Stimulated activated CD4-positive, alpha-beta T cell treated with anti-CD3 and anti-CD28 coated beads, Interleukin-2, amount 100 ng/mL, for 4 hours (primary cell): ENCODE measurements around the gene BANF1.

ENCODE experiments used
- DNase-seq: peaks from one replicate; pipeline ENCODE4 v3.0.0-alpha.2; 2020; ENCODE audit warnings: low read depth

Gene BANF1

GRCh38 chr11:66039765-66040164 is 37.5 kb downstream of the BANF1 start:
- no peak for DNase-seq

GRCh38 chr11:66042227-66042995 is 40.1 kb downstream of the BANF1 start:
- no peak for DNase-seq

- no peak for DNase-seq
Observed at GRCh38 chr11:66042996-66043906, 40.9 kb downstream of the BANF1 start.

DNA sequence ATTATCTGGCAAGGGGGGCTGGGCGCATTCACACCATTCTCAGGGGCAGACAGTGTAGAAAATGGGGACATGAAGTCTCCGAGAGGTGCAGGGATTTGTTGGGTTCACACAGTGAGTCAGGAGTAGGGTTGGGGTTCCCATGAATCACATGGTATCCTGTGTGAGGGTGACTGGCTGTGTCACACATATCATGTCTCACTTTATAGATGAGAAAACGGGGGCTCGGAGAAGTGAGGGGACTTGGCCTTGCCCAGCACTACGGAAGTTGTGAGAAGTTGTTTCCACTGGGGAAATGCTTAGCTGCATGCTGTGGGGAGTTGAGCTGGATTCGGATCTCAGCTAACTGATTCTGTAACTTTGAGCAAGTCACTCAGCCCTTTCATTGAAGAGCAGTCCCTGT is 42.5 kb downstream of the BANF1 start:
- DNase-seq: no peak

GRCh38 chr11:66045177-66045639 is 42.9 kb downstream of the BANF1 start:
- DNase-seq: peak; percentile 77

- no peak for DNase-seq
Observed at GRCh38 chr11:66046901-66047300, 44.6 kb downstream of the BANF1 start.

- DNase-seq: no peak
Observed at GRCh38 chr11:66047541-66048365, 45.5 kb downstream of the BANF1 start.

DNA sequence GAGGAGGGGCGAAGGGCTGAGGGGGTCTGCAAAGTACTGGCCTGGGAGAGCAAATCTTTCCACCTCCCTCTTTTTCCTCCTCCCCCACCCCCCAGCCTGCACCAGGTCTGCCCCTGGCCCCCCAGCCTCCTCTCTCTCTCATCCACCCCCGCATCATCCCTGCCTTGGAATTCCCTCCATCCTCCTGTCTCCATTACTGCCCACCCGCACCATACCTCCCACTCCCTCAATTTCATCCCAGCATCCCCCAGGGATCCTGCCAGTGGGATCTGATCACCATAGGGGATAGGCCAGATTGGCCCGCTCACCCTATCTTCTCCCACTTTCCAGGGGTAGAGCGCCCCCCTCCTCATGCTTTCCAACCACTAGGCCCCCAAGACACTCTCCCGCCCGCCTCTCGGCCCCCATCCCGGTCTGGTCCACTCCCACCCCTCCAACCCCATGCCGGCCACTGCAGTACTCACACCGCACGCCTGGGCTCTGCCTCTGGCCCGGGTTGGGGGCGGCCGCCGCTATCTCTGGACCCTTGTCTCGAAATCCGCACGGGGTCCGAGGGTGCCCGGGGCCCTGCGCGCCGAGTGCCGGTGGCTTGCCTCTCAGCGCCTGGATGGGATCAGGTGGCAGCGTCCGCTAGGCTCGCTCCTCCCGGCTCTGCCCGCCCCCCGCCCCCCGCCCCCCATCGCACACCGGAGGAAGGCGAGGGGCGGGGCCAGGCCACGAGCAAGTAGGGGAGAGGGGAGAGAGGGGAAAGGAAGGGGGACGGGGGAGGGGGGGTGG is 46.4 kb downstream of the BANF1 start, which contains the start of gene GAL3ST3:
TSS of gene GAL3ST3 (minus strand) at position 615 of the 777 bp plus-strand sequence. CDS start 3,746 bp downstream, outside the sequence.
- no peak for DNase-seq

- no peak for DNase-seq
Observed at GRCh38 chr11:66050581-66051231, 48.4 kb downstream of the BANF1 start.

GRCh38 chr11:66051371-66051765 is 49.1 kb downstream of the BANF1 start:
- DNase-seq: no peak

GRCh38 chr11:66051766-66052663 is 49.7 kb downstream of the BANF1 start, which contains the start of gene SF3B2:
TSS of gene SF3B2 (plus strand) at chr11:66052364. CDS start at chr11:66052385, 21 bp downstream.
- peak; percentile 94 for DNase-seq

DNA sequence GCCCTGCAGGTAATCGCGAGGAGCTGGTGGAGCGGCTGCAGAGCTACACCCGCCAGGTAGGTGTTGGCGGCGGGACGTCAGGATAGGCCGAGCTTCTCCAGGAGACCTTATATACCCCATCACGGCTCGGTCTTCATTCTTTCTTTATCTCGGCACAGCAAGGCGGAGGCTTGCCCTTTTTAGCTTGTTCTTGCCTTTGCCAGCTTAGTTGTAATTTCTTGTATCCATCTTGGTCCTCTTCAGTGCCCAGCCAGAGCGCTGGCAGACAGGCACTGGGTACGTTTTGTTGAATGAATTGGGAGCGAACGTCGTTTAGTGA is 50.3 kb downstream of the BANF1 start:
- no peak for DNase-seq
